ENCODE data around the gene FGD3.

The FGD3 gene

DNA sequence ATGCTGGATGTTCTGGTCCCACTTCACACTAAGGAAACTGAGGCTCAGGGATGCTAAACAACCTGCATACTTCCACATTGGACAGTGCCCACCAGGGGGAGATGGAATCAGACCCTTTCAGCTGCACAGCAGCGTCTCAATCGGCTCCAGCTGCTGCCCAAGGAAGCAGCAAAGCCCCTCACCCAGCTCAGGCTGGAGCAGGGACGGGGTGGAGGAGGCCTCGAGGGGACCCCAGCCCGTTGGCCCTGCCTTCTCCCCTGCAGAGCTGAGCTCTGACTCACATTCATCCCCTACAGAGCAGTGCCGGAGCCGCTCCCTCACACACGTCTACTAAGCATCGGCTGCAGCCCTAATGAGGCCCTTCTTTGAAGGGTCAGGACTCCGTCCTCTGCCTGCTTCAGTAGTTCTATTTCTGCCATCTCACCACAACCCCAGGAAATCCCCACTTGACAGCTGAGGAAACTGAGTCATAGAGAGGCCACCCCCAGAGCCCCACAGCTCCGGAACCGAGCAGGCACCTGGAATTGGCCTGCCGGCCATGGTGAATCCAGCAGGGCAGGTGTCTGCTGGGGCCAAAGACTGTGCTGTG is 89.7 kb downstream of the FGD3 start:
- no peaks in the 10 kb centered on the region for H3F3A ChIP-seq (ENCODE audit: insufficient read depth, low read length)
- H3K4me1 ChIP-seq (ENCODE audit: low read length): no peaks in the 10 kb centered on the region
- no peaks in the 10 kb centered on the region for H3K27me3 ChIP-seq (replicated peaks; ENCODE audit: insufficient read depth, low read length)
- no peak overlapping the region for H3K9ac ChIP-seq (ENCODE audit: low read length)
- no peak overlapping the region for H2AFZ ChIP-seq (ENCODE audit: low read length)
- no peak overlapping the region for H3K4me3 ChIP-seq (ENCODE audit: low read length)
- H3K36me3 ChIP-seq (replicated peaks; ENCODE audit: insufficient read depth, low read length): no peaks in the 10 kb centered on the region
- H3K9me2 ChIP-seq (replicated peaks; ENCODE audit: insufficient read depth, low read length): no peaks in the 10 kb centered on the region
- TF ChIP-seq, protein P1, sequence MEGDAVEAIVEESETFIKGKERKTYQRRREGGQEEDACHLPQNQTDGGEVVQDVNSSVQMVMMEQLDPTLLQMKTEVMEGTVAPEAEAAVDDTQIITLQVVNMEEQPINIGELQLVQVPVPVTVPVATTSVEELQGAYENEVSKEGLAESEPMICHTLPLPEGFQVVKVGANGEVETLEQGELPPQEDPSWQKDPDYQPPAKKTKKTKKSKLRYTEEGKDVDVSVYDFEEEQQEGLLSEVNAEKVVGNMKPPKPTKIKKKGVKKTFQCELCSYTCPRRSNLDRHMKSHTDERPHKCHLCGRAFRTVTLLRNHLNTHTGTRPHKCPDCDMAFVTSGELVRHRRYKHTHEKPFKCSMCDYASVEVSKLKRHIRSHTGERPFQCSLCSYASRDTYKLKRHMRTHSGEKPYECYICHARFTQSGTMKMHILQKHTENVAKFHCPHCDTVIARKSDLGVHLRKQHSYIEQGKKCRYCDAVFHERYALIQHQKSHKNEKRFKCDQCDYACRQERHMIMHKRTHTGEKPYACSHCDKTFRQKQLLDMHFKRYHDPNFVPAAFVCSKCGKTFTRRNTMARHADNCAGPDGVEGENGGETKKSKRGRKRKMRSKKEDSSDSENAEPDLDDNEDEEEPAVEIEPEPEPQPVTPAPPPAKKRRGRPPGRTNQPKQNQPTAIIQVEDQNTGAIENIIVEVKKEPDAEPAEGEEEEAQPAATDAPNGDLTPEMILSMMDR (IDR thresholded peaks at IDR 0.05; ENCODE audit: low read length): no peak
- TF ChIP-seq EZH2phosphoT487 (IDR thresholded peaks at IDR 0.05; ENCODE audit: low read length) (no peak), EZH2 (optimal IDR thresholded peaks at IDR 0.05; ENCODE audit: low read depth, low read length) (no peak)
- no peak overlapping the region for H3K27ac ChIP-seq (ENCODE audit: low read length)
- no peak for DNase-seq
- H3K4me2 ChIP-seq (ENCODE audit: low read depth, low read length): no peak overlapping the region
- no peaks in the 10 kb centered on the region for H4K20me1 ChIP-seq (ENCODE audit: insufficient read depth, low read length)
- no peaks in the 10 kb centered on the region for H3K79me2 ChIP-seq (ENCODE audit: low read length)
- H3K9me3 ChIP-seq (replicated peaks; ENCODE audit: insufficient read depth, low read length): no peaks in the 10 kb centered on the region

DNA sequence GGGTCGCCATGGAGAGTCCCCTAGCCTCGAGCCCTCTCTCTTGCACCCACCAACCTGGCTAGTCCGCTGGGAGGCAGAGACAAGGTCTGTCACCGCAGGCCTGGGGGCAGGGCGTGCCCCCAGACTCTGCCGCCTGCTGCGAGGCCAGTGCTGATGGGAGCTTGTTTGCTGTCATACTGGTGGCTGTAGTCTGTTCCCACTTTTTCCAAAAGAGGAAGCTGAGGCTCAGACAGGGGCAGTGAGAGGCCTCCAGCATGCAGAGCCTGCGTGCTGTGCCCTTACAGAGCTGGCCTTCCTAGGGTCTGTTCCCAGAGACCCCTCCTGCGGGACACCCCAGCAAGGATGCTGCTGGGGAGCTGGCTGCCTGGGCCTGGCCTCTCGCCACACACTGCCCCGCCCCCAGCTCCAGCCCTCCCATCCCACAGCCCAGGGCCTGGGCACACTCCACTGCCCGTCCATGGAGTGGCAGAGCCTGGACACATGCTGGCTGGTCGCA is 90.2 kb downstream of the FGD3 start:
- no peak overlapping the region for H3K27ac ChIP-seq (ENCODE audit: low read length)
- no peaks in the 10 kb centered on the region for H3K79me2 ChIP-seq (ENCODE audit: low read length)
- H3K4me3 ChIP-seq (ENCODE audit: low read length): no peak overlapping the region
- H3K4me2 ChIP-seq (ENCODE audit: low read depth, low read length): no peak overlapping the region
- H2AFZ ChIP-seq (ENCODE audit: low read length): no peak overlapping the region
- DNase-seq: no peak
- no peaks in the 10 kb centered on the region for H3K36me3 ChIP-seq (replicated peaks; ENCODE audit: insufficient read depth, low read length)
- H3K27me3 ChIP-seq (replicated peaks; ENCODE audit: insufficient read depth, low read length): no peaks in the 10 kb centered on the region
- no peak overlapping the region for H3K9ac ChIP-seq (ENCODE audit: low read length)
- TF ChIP-seq, protein P1 (IDR thresholded peaks at IDR 0.05; ENCODE audit: low read length): no peak
- TF ChIP-seq EZH2phosphoT487 (IDR thresholded peaks at IDR 0.05; ENCODE audit: low read length): no peak
- no peak for TF ChIP-seq EZH2 (optimal IDR thresholded peaks at IDR 0.05; ENCODE audit: low read depth, low read length)
- no peaks in the 10 kb centered on the region for H3F3A ChIP-seq (ENCODE audit: insufficient read depth, low read length)
- H3K4me1 ChIP-seq (ENCODE audit: low read length): no peaks in the 10 kb centered on the region
- H4K20me1 ChIP-seq (ENCODE audit: insufficient read depth, low read length): no peaks in the 10 kb centered on the region
- H3K9me3 ChIP-seq (replicated peaks; ENCODE audit: insufficient read depth, low read length): no peaks in the 10 kb centered on the region
- H3K9me2 ChIP-seq (replicated peaks; ENCODE audit: insufficient read depth, low read length): no peaks in the 10 kb centered on the region

DNA sequence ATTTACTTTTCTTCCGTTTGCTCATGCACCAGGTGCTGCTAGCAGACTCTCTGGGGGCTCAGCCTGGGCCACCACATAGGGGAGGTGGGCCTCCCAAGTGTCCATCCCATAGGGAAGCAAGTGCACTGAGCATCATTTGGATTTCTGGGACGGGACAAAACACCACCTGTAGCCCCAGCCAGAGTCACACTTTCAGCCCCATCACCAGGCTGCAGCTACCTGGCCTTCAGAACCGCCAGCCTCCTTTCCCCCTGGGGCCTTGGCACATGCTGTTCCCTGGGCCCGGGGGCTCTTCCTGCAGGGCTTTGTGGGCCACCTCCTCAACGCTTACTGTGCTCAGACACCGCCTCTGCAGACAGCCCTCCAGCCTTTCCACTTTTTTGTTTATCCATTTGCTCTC is 91.6 kb downstream of the FGD3 start:
- Histone ChIP-seq H3K9ac (ENCODE audit: low read length) (no peak overlapping the region), H3K4me2 (ENCODE audit: low read depth, low read length) (no peak overlapping the region), H2AFZ (ENCODE audit: low read length) (no peak overlapping the region), H4K20me1 (ENCODE audit: insufficient read depth, low read length) (no peaks in the 10 kb centered on the region), H3F3A (ENCODE audit: insufficient read depth, low read length) (no peaks in the 10 kb centered on the region), H3K4me1 (ENCODE audit: low read length) (no peaks in the 10 kb centered on the region), H3K36me3 (replicated peaks; ENCODE audit: insufficient read depth, low read length) (no peaks in the 10 kb centered on the region), H3K9me3 (replicated peaks; ENCODE audit: insufficient read depth, low read length) (no peaks in the 10 kb centered on the region), H3K4me3 (ENCODE audit: low read length) (no peak overlapping the region), H3K27me3 (replicated peaks; ENCODE audit: insufficient read depth, low read length) (no peaks in the 10 kb centered on the region), H3K79me2 (ENCODE audit: low read length) (no peaks in the 10 kb centered on the region), H3K9me2 (replicated peaks; ENCODE audit: insufficient read depth, low read length) (no peaks in the 10 kb centered on the region), H3K27ac (ENCODE audit: low read length) (no peak overlapping the region)
- TF ChIP-seq EZH2phosphoT487 (IDR thresholded peaks at IDR 0.05; ENCODE audit: low read length): no peak
- TF ChIP-seq, protein P1 (IDR thresholded peaks at IDR 0.05; ENCODE audit: low read length): no peak
- TF ChIP-seq EZH2 (optimal IDR thresholded peaks at IDR 0.05; ENCODE audit: low read depth, low read length): no peak
- DNase-seq: no peak
